Effector memory CD4-positive, alpha-beta T cell (primary cell): ENCODE measurements around the gene EIF4G3.

Experiments
- DNase-seq, 3 donors: peaks; one replicate each; pipeline ENCODE4 v3.0.0-alpha.2; 2020
- H3K27ac ChIP-seq: 2 replicates; pipeline ENCODE4 v1.7.0; 2013; ENCODE audit warnings: mild to moderate bottlenecking, low read length, moderate library complexity; ENCODE audit not compliant: insufficient read depth, poor library complexity, severe bottlenecking
- H3K27me3 ChIP-seq: replicated peaks from 2 replicates; pipeline ENCODE4 v1.7.0; 2013; ENCODE audit warnings: mild to moderate bottlenecking, low read length; ENCODE audit not compliant: insufficient read depth, control insufficient read depth, poor library complexity, severe bottlenecking
- H3K36me3 ChIP-seq: 2 replicates; pipeline ENCODE4 v1.7.0; 2013; ENCODE audit warnings: mild to moderate bottlenecking, low read length, moderate library complexity; ENCODE audit not compliant: control insufficient read depth, insufficient read depth
- H3K4me1 ChIP-seq: 2 replicates; pipeline ENCODE4 v1.7.0; 2013; ENCODE audit warnings: low read length, mild to moderate bottlenecking; ENCODE audit not compliant: control insufficient read depth, insufficient read depth, poor library complexity, severe bottlenecking
- H3K4me3 ChIP-seq: 2 replicates; pipeline ENCODE4 v1.7.0; 2013; ENCODE audit warnings: low read length, low read depth, mild to moderate bottlenecking; ENCODE audit not compliant: insufficient read depth, poor library complexity, severe bottlenecking
- H3K9me3 ChIP-seq: 2 replicates; pipeline ENCODE4 v1.7.0; 2013; ENCODE audit warnings: mild to moderate bottlenecking, low read length, moderate library complexity; ENCODE audit not compliant: control insufficient read depth

The EIF4G3 gene

GRCh38 chr1:21082073-21082472 lies 94.6 kb downstream of the EIF4G3 start:
- no peaks in the 10 kb centered on the region for H3K4me1 ChIP-seq
- no peak overlapping the region for H3K4me3 ChIP-seq
- DNase-seq = no peak
- H3K27me3 ChIP-seq = no peaks in the 10 kb centered on the region
- no peaks in the 10 kb centered on the region for H3K9me3 ChIP-seq
- H3K36me3 ChIP-seq = no peaks in the 10 kb centered on the region
- no peak overlapping the region for H3K27ac ChIP-seq

GRCh38 chr1:21077085-21077484 lies 99.6 kb downstream of the EIF4G3 start:
- Histone ChIP-seq H3K27me3 (no peaks in the 10 kb centered on the region), H3K9me3 (no peaks in the 10 kb centered on the region), H3K4me1 (no peaks in the 10 kb centered on the region), H3K36me3 (no peaks in the 10 kb centered on the region), H3K27ac (no peak overlapping the region), H3K4me3 (no peak overlapping the region)
- DNase-seq = no peak

GRCh38 chr1:21072721-21073120 lies 104.0 kb downstream of the EIF4G3 start:
- Histone ChIP-seq H3K9me3 (no peaks in the 10 kb centered on the region), H3K27me3 (no peaks in the 10 kb centered on the region), H3K4me1 (no peaks in the 10 kb centered on the region), H3K4me3 (no peak overlapping the region), H3K36me3 (no peaks in the 10 kb centered on the region), H3K27ac (no peak overlapping the region)
- no peak for DNase-seq

GRCh38 chr1:21069549-21069948 lies 107.1 kb downstream of the EIF4G3 start:
- H3K36me3 ChIP-seq = no peaks in the 10 kb centered on the region
- no peak overlapping the region for H3K27ac ChIP-seq
- no peaks in the 10 kb centered on the region for H3K27me3 ChIP-seq
- H3K4me3 ChIP-seq = no peak overlapping the region
- H3K4me1 ChIP-seq = no peaks in the 10 kb centered on the region
- DNase-seq = no peak
- H3K9me3 ChIP-seq = no peaks in the 10 kb centered on the region

- no peak overlapping the region for H3K27ac ChIP-seq
- no peaks in the 10 kb centered on the region for H3K36me3 ChIP-seq
- no peaks in the 10 kb centered on the region for H3K9me3 ChIP-seq
- H3K4me1 ChIP-seq = no peaks in the 10 kb centered on the region
- H3K4me3 ChIP-seq = no peak overlapping the region
- no peak for DNase-seq
- H3K27me3 ChIP-seq = no peaks in the 10 kb centered on the region
Observed at GRCh38 chr1:21068937-21069336, 107.8 kb downstream of the EIF4G3 start.

GRCh38 chr1:21067551-21068227 lies 109.0 kb downstream of the EIF4G3 start:
- Histone ChIP-seq H3K36me3 (no peaks in the 10 kb centered on the region), H3K27me3 (no peaks in the 10 kb centered on the region), H3K27ac (no peak overlapping the region), H3K4me1 (no peaks in the 10 kb centered on the region), H3K4me3 (no peak overlapping the region), H3K9me3 (no peaks in the 10 kb centered on the region)
- no peak for DNase-seq

- Histone ChIP-seq H3K27me3 (no peaks in the 10 kb centered on the region), H3K4me1 (no peaks in the 10 kb centered on the region), H3K36me3 (no peaks in the 10 kb centered on the region), H3K27ac (no peak overlapping the region), H3K9me3 (no peaks in the 10 kb centered on the region), H3K4me3 (no peak overlapping the region)
- no peak for DNase-seq
Observed at GRCh38 chr1:21066356-21067012, 110.2 kb downstream of the EIF4G3 start.

GRCh38 chr1:21065851-21066250 lies 110.8 kb downstream of the EIF4G3 start:
- Histone ChIP-seq H3K27ac (no peak overlapping the region), H3K9me3 (no peaks in the 10 kb centered on the region), H3K4me1 (no peaks in the 10 kb centered on the region), H3K27me3 (no peaks in the 10 kb centered on the region), H3K36me3 (no peaks in the 10 kb centered on the region), H3K4me3 (no peak overlapping the region)
- no peak for DNase-seq

- Histone ChIP-seq H3K9me3 (no peaks in the 10 kb centered on the region), H3K4me3 (no peak overlapping the region), H3K27me3 (no peaks in the 10 kb centered on the region), H3K27ac (no peak overlapping the region), H3K4me1 (no peaks in the 10 kb centered on the region), H3K36me3 (no peaks in the 10 kb centered on the region)
- DNase-seq = no peak
Observed at GRCh38 chr1:21064057-21064456, 112.6 kb downstream of the EIF4G3 start.

GRCh38 chr1:21060523-21060922 lies 116.2 kb downstream of the EIF4G3 start:
- H3K4me1 ChIP-seq = no peaks in the 10 kb centered on the region
- H3K27ac ChIP-seq = no peak overlapping the region
- no peak overlapping the region for H3K4me3 ChIP-seq
- no peaks in the 10 kb centered on the region for H3K9me3 ChIP-seq
- no peaks in the 10 kb centered on the region for H3K27me3 ChIP-seq
- H3K36me3 ChIP-seq = no peaks in the 10 kb centered on the region
- no peak for DNase-seq
